ENCODE measurements around the gene PTPRM.

PTPRM gene

DNA sequence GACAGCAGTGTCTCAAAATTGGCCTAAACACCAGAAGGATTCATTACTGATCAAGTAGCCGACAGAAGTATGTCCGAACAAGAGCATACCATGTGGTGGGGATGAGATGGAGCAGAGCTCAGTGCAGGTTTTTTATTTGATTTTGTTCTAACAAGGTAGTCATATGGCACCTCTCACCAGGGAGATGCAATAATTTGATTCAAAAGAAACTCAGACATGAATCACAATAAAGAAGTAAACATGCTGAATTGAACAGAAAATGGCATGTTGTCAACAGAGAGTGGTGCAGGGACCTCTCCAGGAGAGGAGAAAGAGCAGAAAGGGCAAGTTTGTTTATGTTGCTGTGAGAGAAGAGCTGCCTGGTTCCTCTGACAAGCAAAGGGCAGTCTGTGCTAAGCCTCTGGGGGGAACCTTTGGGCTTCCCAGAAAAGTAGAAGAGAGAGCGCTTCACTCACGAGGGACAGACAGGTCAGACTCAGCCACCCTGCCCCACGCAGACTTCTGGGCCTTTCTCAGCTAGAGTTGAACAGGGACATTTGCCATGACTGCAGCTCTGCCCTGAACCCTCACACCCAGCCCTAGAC, 690.8 kb downstream of the PTPRM start:
- TF ChIP-seq, protein P1, sequence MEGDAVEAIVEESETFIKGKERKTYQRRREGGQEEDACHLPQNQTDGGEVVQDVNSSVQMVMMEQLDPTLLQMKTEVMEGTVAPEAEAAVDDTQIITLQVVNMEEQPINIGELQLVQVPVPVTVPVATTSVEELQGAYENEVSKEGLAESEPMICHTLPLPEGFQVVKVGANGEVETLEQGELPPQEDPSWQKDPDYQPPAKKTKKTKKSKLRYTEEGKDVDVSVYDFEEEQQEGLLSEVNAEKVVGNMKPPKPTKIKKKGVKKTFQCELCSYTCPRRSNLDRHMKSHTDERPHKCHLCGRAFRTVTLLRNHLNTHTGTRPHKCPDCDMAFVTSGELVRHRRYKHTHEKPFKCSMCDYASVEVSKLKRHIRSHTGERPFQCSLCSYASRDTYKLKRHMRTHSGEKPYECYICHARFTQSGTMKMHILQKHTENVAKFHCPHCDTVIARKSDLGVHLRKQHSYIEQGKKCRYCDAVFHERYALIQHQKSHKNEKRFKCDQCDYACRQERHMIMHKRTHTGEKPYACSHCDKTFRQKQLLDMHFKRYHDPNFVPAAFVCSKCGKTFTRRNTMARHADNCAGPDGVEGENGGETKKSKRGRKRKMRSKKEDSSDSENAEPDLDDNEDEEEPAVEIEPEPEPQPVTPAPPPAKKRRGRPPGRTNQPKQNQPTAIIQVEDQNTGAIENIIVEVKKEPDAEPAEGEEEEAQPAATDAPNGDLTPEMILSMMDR (IDR thresholded peaks at IDR 0.05; ENCODE audit: low read depth, low read length): no peak
- in situ Hi-C loops (cut with HindIII; ENCODE audit: low sequenced_read_pairs): no loop called here

DNA sequence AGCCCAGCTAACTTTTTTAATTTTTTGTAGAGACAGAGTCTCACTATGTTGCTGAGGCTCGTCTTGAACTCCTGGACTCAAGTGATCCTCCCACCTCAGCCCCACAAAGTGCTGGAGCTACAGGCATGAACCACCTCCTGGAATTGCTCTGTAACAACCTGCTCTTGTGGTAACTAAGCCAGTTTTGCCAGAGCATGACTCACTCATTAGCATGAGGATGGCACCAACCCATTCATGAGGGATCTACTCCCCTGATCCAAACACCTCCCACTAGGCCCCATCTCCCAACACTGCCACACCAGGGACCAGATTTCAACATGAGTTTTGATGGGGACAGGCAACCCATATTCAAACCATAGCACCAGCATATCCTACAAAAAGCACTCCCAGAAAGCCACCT, 693.2 kb downstream of the PTPRM start:
- in situ Hi-C loops (cut with HindIII; ENCODE audit: low sequenced_read_pairs): no loop called here
- TF ChIP-seq, protein P1 (IDR thresholded peaks at IDR 0.05; ENCODE audit: low read depth, low read length): no peak
- peak; percentile 16 for DNase-seq (ENCODE audit: low read depth, low spot score)
- no peak overlapping the region for H3K4me3 ChIP-seq (ENCODE audit: low read depth, low read length)

More for the DNA sequence above, 690.8 kb downstream of the PTPRM start:
- DNase-seq (ENCODE audit: low read depth, low spot score): no peak
- H3K4me3 ChIP-seq (ENCODE audit: low read depth, low read length): no peak overlapping the region

DNA sequence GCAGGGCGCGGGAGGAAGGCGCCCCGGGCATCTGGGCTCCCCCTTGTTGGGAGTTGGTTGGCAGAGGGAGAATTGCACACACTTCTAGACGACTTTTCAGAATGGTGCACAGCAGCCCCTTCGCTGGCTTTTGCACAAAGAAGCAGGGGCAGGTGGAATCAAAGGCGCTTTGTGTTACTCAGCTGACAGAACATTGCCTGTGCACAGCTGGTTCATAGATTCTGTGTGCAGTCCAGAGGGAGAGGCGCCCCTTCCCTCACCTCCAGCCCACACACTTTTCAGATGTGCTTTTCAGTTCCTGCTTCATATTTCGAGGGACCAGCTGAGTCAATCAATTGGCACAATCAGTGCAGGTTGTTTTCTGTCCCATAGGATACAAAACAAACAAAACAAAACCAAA, 693.7 kb downstream of the PTPRM start:
- in situ Hi-C loops (cut with HindIII; ENCODE audit: low sequenced_read_pairs): no loop called here
- DNase-seq (ENCODE audit: low read depth, low spot score): no peak
- no peak overlapping the region for H3K4me3 ChIP-seq (ENCODE audit: low read depth, low read length)
- TF ChIP-seq, protein P1 (IDR thresholded peaks at IDR 0.05; ENCODE audit: low read depth, low read length): no peak

DNA sequence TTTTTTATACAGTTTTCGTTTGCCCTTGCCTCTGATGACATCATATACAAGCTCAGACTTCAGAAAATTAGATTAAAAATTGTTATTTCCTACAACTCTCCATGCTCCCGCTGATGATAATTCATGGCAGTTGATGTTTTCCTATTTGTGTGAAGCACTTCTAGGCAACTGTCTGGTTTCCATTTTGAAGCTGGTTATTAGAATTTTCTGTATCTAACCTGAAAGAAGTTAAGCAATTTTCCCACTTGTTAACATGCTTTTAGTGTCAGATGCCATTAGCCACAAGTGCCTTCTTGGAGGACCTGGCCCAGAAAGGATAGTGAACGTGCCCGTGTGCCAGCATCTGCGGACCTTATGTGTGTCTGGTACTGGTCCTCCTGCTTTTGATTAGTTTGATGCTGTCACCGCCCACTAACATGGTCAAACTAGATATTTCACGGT, 694.6 kb downstream of the PTPRM start:
- no peak overlapping the region for H3K4me3 ChIP-seq (ENCODE audit: low read depth, low read length)
- TF ChIP-seq, protein P1 (IDR thresholded peaks at IDR 0.05; ENCODE audit: low read depth, low read length): no peak
- DNase-seq (ENCODE audit: low read depth, low spot score): no peak
- in situ Hi-C loops (cut with HindIII; ENCODE audit: low sequenced_read_pairs): no loop called here

DNA sequence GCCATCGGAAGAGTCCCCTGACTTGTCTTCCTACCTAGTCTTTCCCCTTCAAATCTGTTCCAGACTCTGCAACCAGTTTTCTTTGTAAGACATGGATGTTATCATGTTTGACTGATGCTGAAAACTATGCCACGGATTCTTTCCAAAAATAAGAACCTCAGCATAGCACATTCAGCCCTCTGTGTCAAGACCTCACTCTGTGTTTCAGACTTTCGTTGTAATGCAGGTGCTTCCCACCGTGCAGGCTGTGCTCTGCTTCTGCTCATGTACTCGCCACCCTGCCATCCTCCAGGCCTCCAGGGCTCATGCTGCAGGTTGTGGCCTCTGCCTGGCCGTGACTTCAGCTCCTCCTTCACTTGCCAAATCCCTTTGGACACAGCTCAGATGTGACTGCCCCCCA, 695.1 kb downstream of the PTPRM start:
- DNase-seq (ENCODE audit: low read depth, low spot score): no peak
- no peak overlapping the region for H3K4me3 ChIP-seq (ENCODE audit: low read depth, low read length)
- TF ChIP-seq, protein P1 (IDR thresholded peaks at IDR 0.05; ENCODE audit: low read depth, low read length): no peak
- in situ Hi-C loops (cut with HindIII; ENCODE audit: low sequenced_read_pairs): no loop called here

DNA sequence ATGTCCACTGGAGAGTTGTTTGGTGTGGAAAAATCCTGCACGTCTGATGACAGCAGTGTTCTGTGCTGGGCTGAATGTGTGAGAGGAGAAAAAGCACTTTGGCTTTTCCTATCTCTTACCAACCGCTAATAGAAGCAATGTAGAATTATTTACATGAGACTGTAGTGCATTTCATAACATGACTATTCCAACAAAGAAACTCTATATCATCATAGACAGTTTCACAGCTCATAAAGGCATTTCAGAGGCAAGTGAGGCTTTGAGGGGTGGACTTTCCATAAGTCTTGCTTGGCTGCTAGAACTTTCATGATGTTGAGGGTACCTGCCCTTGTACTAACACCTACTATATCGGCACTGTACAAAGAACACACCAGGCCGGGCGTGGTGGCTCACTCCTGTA, 697.0 kb downstream of the PTPRM start:
- in situ Hi-C loops (cut with HindIII; ENCODE audit: low sequenced_read_pairs): no loop called here
- no peak for DNase-seq (ENCODE audit: low read depth, low spot score)
- TF ChIP-seq, protein P1 (IDR thresholded peaks at IDR 0.05; ENCODE audit: low read depth, low read length): no peak
- no peak overlapping the region for H3K4me3 ChIP-seq (ENCODE audit: low read depth, low read length)
